ENCODE results near the gene ATP5F1E. TPM values are rescaled to one million over a fixed set of nuclear protein-coding genes. Genes with fewer than 3 reads are reported as not detected.
A peak's percentile ranks its signal among the peaks of the same experiment; 100 is the strongest.

Gene ATP5F1E
- total and polyA plus RNA-seq, 2 of the 4 experiments (the other 2 are of a cell fraction) = 3.8 to 34.5 TPM

- peaks cover 17 to 41% of the 10 kb centered on the region in 2 experiments for H3K79me1 ChIP-seq (ENCODE audit: low read depth in 1 of 2, low read length in 2 of 2)
- H3K18ac ChIP-seq (ENCODE audit: low read depth, low read length) = no peak overlapping the region
- no peak overlapping the region for H4K8ac ChIP-seq (ENCODE audit: low read depth in 2 of 2, low read length in 2 of 2)
- no peak overlapping the region for H3K4ac ChIP-seq (ENCODE audit: low read depth, low read length)
- peaks cover 19% of the 10 kb centered on the region for H3K9me1 ChIP-seq (ENCODE audit: insufficient read depth, low read length)
- no peak overlapping the region for H2BK15ac ChIP-seq (ENCODE audit: low read depth, low read length)
- no peak overlapping the region for H2AK5ac ChIP-seq (ENCODE audit: low read depth, low read length)
- no peak overlapping the region for H4K5ac ChIP-seq (ENCODE audit: low read depth, low read length)
- H3K27ac ChIP-seq (ENCODE audit: insufficient read depth, low read length) = no peak overlapping the region
- peaks cover 6% of the 10 kb centered on the region; the same call in 1 of the 2 replicates for H3K4me1 ChIP-seq (ENCODE audit: control insufficient read depth, insufficient read depth, low read length)
- no peak for ATAC-seq (ENCODE audit: low read depth)
- no peak overlapping the region for H3K56ac ChIP-seq (ENCODE audit: extremely low read depth, insufficient read depth, low read length)
- intact Hi-C loops (cut with micrococcal nuclease) = no loop called here
- H2BK20ac ChIP-seq (ENCODE audit: low read depth, low read length) = no peak overlapping the region
- H3K9ac ChIP-seq (ENCODE audit: low read depth, low read length) = no peak overlapping the region
- no peak overlapping the region for H3K4me2 ChIP-seq (ENCODE audit: low read depth, low read length)
- TSS peak; percentile 72 for BruUV-seq (replicated peaks)
- POLR2A ChIA-PET (ENCODE audit: unreplicated experiment) = interaction anchor here (0.7 kb wide), 1 partner anchor 25 kb away, joined by 21 read pairs; the partner anchor contains the start of gene TUBB1
- DNase-seq = no peak
- dilution Hi-C loops (cut with HindIII; ENCODE audit: low sequenced_read_pairs, unreplicated experiment) = no loop called here
- WGBS, 2 experiments (ENCODE audit: extremely low coverage in 2 of 2, insufficient read length in 1 of 2) = 73% methylated on average over 3 of the region's 17 CpGs; no CpG with 5 or more reads in 1 of the 2 experiments
- no peak overlapping the region for H3K23ac ChIP-seq (ENCODE audit: low read depth, low read length)
- H3K27me3 ChIP-seq (ENCODE audit: control insufficient read depth, insufficient read depth, low read length) = no peaks in the 10 kb centered on the region
- no peak overlapping the region for H4K91ac ChIP-seq (ENCODE audit: insufficient read depth, low read depth, low read length)
- no peaks in the 10 kb centered on the region for H3K9me3 ChIP-seq (ENCODE audit: control insufficient read depth, insufficient read depth, low read length)
- H3K14ac ChIP-seq (replicated peaks; ENCODE audit: low read depth, low read length) = no peak overlapping the region
- CTCF ChIA-PET = interaction anchor here (1.2 kb wide), 1 partner anchor 12 kb away, joined by 3 read pairs; no protein-coding TSS in a partner anchor
- no peak for TF ChIP-seq CTCF (conservative IDR thresholded peaks at IDR 0.05; ENCODE audit: low read depth, low read length)
- no peak for TF ChIP-seq CEBPB (IDR thresholded peaks at IDR 0.05; ENCODE audit: low read depth, low read length)
- TF ChIP-seq SMC3 (IDR thresholded peaks at IDR 0.05; ENCODE audit: low read depth, low read length) = no peak
- no peak for TF ChIP-seq MXI1 (IDR thresholded peaks at IDR 0.05; ENCODE audit: borderline replicate concordance, low read depth, low read length)
- TF ChIP-seq POLR2A (IDR thresholded peaks at IDR 0.05; ENCODE audit: low read depth, low read length) = no peak
- in situ Hi-C loops (cut with MboI; ENCODE audit: low sequenced_read_pairs) = no loop called here
- H4K20me1 ChIP-seq (ENCODE audit: insufficient read depth, low read length) = peaks cover 15% of the 10 kb centered on the region
- no peak overlapping the region for H2AK9ac ChIP-seq (replicated peaks; ENCODE audit: low read depth, low read length, poor library complexity)
- H2BK5ac ChIP-seq (ENCODE audit: low read depth, low read length, poor library complexity, severe bottlenecking) = no peak overlapping the region
- H2AFZ ChIP-seq (replicated peaks; ENCODE audit: low read length, poor library complexity) = no peak overlapping the region
- H2BK120ac ChIP-seq (ENCODE audit: low read depth, low read length) = no peak overlapping the region
- H3K4me3 ChIP-seq (ENCODE audit: insufficient read depth, low read depth, low read length) = no peak overlapping the region
- peaks cover 63% of the 10 kb centered on the region for H3K36me3 ChIP-seq (ENCODE audit: control insufficient read depth, insufficient read depth, low read length)
These were observed 37.6 kb downstream of the ATP5F1E start for GRCh38 chr20:58994390-58995159.
